Activated T-helper 9 cell treated with anti-CD3 and anti-CD28 coated beads, Interleukin-2, amount 50 U/mL, for 16 hours (primary cell): Measurements from ENCODE around the gene KCNK6.
A peak's percentile ranks its signal among the peaks of the same experiment; 100 is the strongest.

Experiments used
- DNase-seq: peaks from one replicate; pipeline ENCODE4 v3.0.0-alpha.2; 2020; ENCODE audit warnings: low read depth

KCNK6 gene

DNA sequence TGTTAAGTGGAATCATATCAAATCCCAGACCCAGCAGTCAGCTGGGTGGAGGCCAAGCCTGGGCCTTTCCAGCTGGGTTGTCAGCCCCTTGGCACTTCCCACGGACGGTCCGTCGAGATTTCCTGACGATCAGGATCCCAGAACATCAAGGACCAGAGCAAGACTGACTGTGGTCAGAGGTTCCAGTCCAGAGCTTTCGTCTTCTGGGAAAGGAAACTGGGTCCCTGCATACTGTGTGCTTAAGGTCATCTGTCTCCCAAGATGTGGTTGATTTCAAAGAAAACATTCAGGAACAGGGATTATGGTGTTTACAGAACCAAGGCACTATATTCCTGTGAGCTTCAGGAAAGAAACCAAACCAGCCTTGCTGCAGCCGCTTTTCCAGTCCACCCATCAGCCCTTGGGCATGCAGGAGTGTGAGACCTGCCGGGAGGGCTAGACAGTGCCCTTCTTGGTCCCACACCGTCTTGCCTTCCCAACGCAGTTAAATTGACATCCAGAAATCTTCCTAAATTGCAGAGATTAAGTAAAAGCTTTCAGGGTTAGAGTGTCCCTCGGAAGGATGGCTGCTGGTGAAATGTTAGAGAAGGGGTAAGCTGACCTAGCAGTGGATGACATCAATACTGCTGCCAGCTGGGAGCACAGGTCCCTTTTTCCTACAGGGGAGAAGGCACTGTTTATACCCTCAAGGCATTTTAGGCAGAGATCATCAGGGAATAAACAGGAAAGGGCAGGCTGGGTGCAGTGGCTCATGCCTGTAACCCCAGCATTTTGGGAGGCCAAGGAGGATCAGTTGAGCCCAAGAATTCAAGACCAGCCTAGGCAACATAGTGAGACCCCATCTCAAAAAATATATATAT is 20.6 kb upstream of the KCNK6 start:
- no peak for DNase-seq

DNA sequence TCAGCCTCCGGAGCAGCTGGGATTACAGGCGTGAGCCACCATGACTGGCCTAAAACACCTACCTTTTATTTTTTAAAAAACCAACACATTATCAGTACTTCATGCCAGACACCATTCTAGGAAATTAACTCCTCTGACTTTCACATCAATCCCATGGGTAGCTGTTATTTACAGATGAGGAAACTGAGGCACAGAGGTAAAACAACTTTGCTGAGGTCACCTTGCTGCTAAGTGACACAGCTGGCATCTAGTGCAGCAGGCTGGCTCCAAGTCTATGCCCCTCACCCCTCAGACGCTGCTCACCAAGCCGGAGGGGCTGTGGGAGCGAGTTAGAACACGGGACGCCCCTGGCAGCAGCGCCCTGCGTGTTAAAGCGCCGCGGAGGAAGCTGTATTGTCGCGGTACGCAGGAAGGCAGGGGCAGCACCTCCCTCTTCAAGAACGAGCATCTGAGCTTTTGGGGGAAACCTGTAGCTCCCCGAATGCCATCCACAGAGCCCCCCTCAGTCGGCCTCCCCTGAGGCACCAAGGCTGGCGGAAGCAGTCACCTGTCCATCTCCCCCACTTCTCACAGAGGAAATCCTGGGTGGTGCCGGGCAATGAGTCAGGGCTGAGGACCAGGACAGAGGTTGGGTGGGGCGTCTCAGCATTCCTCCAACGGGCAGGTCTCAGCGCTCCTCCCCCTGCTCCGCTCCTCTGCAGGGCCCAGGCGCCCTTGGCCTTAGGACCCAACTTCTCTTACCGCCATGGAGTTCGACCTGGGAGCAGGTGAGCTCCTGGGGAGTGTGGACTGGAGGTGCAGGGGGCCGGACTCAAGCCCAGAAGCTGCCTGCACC is 15.9 kb upstream of the KCNK6 start, which contains the start of gene C19orf33:
Gene C19orf33, plus strand, starts transcription at position 735 of the 835 bp plus-strand sequence. Its CDS starts 11 bp downstream, at position 746.
- DNase-seq = no peak

DNA sequence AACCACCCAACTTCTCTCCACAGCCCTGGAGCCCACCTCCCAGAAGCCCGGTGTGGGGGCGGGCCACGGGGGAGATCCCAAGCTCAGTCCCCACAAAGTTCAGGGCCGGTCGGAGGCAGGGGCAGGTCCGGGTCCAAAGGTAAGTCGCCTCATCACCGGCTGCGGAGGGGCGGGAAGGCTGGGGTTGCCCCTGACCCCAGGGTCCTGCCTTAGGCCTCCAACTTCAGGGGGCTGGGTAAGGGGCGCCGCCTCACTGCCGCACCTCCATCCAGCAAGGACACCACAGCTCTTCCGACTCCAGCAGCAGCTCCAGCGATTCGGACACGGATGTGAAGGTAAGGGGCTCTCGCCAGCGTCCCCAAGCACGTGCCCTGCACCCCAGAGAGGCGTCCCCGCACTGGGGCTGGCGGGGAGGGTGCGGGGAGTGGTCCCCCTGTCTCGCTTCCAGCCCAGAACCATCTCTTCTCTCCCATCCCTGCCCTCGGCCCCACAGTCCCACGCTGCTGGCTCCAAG is 15.2 kb upstream of the KCNK6 start:
- DNase-seq = no peak

DNA sequence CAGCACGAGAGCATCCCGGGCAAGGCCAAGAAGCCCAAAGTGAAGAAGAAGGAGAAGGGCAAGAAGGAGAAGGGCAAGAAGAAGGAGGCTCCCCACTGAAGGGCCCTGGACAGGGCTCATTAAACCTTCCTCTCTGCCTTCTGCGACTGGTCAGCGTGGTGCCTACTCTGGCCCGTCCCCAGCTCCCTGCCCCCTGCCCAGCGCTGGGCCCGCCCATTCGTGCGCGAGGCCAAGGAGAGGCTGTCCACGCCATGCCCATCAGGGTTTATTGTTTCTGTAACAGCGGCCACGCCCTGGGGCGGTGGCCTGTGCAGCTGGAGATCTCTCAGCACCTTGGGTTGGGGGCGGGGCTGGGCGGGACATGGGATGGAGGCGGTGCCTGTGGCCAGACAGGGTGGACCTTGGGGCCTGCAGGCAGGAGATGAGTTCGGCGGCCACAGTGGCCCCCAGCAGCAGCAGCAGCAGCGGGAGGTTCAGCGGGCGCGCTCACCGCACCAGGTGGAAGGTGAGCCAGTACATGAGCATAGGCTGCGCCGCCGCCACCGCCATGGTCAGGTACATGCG is 14.7 kb upstream of the KCNK6 start:
- DNase-seq = no peak

DNA sequence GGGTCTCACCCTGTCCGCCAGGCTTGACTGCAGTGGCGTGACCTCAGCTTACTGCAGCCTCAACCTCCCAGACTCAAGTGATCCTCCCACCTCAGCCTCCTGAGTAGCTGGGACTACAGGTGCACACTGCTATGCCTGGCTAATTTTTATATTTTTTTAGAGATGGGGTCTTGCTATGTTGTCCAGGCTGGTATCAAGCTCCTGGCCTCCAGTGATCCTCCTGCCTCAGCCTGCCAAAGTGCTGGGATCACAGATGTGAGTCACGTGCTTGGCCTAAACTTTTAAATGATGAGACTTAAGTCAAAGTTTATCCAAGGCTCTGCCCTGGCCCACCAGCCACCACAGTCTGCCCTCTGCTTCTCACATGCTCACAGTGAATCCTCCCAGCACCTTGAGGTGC is 13.4 kb upstream of the KCNK6 start:
- no peak for DNase-seq

DNA sequence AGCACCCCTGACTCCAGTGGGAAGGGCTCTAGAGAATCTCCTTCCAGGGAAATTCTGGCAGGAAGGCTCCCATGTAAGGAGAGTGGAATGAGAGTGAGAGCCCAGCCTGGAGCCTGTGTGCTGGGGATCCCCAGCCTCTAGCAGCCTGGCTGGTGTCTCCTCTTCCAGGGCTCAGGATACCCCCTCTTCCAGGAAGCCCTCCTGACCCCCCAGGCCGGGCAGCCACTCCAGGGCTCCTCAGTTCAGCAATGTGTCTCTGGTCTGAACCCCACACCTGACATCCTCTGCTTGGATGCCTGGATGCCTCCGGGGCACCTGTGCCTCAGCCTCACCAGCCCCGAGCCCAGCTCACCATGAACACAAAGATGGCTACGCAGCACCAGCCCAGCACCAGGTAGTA is 12.6 kb upstream of the KCNK6 start:
- no peak for DNase-seq

DNA sequence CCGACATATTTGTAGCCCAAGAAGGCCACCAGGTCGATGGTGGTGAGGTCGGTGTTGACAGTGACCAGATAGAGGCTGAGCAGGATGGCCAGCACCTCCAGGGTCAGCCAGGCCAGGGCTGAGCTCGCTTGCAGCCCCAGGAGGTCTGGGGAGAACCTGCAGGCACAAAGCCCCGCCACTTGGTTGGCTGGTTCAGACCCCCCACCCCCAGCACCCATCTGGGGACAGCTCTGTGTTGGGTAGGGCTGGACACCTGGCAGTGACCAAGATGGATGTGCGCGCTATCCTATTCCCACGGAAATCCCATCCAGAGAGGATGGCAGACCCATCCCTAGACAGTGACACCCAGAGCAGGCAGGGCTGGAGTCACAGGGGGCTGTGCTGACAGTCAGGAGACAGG is 12.0 kb upstream of the KCNK6 start:
- DNase-seq = no peak

DNA sequence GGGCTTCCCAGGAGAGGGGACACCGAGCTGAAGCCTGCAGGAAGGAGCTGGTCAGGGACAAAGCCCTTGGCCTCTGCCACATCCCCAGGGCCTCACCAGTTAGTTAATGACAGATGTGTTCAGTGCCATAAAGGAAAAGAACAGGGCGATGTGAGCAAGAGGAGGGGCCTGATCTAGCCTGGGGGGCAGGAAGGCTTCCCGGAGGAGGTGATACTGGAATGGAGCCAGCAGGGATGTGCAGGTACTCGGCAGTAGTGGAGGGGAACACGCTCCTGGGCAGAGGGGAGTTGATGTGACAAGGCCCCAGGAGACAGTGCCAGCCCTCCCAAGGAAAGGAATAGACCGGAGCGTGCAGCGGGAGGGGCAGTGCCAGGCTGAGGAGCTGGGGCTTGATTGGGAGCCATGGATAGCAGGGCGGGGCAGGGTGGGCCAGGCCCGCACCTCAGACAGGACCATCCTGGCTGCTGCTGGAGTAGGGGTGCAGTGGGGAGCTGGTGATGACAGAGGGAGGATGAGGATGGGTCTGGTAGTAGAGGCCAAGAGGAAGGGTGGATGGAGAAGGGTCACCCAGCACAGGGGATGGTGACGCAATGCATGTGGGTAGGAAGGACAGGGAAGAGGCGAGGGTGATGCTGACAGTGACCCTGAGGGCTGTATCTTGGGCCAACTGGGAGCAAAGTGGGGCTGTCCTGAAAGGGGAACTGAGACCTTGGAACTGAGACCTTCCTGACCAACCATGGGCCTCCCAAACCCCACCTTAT is 11.5 kb upstream of the KCNK6 start:
- no peak for DNase-seq

DNA sequence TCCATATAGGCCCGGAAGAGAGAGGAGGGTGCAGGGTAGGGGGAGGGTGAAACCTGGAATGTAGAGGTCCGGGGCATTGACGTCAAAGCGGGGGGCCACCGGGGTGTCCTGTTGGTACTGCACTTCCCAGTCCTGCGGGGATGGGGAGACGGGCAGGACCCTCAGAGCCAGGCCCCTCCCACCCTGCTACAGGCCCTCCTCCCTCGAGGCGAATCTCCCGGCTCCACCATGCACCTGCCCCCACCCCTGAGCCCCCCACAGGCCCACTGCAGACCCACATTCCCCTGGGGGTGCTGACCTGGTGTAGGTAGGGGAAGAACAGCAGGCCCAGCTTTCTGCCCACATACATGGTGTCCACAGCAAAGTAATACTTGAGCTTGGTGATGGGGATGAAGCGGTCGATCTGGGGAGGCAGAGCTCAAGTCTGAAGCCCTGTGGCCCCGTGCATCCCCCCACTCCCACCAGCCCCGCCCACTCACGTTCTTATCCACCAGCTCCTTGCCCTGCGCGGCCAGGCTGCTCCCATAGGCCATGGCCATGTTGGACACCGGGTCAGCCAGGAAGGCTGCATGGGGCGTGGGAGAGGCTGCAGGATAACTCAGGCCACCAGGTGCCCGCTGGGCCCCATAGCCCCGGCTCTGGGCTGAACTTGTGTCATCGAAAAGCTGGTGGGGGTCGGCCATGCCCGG is 10.6 kb upstream of the KCNK6 start:
- DNase-seq = no peak

DNA sequence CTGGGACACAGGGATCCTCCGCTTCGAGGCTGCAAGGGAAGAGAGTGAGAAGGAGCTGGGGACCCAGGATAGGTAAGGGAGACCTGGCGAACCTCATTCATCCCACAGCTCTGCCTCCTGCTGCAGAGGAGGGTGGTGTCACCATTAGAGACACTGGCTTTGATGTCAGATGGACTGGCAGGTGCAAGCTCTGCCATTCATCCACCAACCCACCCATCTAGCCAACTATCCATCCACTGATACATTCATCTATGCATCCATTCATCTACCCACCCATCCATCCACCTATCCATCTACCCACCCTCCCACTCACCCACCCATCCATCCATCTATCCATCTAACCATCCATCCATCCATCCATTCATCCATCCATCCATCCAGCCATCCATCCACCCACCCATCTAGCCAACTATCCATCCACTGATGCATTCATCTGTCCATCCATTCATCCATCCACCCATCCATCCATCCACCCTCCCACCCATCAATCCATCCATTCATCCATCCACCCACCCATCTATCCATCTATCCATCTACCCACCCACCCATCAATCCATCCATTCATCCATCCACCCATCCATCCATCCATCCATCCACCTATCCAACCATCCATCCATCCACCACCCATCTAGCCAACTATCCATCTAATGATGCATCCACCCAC is 9.9 kb upstream of the KCNK6 start:
- DNase-seq = no peak

DNA sequence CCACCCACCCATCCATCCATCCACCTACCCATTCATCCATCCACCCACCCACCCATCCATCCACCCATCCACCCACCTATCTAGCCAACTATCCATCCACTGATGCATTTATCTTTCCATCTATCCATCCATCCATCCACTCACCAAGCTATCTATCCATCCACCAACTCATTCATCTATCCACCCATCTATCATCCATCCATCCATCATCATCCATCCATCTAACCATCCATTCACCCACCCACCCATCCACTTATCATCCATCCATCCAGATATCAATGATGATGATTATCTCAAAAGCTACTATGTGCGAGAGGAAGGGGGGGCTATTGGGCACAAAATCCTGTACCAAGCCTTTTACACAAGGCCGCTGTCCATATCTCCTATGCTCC is 9.4 kb upstream of the KCNK6 start:
- DNase-seq = no peak

DNA sequence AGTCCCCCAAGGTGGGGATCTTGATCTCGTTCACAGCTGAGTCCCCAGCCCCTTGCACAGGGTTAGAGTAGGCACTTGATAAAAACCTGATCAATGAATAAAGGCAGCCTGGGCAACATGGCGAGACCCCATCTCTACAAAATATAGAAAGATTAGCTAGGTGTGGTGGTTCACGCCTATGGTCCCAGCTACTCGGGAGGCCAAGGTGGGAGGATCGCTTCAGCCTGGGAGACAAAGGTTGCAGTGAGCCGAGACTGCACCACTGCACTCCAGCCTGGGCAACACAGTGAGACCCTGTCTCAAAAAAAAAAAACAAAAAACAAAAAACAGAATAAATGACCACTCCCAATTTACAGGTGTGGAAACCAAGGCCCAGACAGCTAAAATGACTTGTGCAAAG is 8.7 kb upstream of the KCNK6 start:
- DNase-seq = no peak

DNA sequence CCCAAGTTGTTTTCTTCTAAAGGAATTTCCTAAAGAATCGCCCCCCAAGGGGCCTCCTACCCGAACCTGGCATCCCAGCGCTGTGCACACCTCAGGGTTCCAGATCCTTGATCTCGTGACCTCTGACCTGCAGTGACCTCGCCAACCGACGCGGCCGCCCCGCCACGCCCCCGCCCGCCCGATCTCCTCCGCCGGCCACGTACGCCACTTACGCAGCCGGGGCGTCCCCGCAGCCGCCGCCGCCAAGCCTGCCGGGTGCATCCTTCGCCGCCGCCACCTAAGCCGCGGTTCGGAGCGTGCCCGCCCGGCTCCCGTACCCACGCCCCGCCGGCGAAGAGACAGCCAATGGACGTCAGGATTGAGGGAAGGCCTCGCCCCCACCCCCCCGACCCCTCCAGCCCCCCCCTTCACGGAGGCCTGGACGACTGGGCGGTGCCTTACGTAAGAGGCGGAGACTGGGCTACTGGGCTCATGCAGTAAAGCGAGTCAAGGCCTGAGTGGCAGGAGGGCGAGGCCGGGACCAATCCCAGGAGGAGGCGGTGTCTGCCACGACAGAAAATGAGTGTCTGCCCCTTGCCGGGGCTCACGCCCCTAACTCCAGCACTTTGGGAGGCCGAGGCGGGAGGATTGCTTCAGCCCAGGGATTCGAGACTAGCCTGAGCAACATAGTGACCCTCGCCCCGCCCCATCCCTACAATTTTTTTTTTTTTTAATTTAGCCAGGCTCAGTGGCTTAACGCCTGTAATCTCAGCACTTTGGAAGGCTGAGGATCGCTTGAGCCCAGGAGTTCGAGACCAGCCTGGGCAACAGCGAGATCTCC is 3.8 kb upstream of the KCNK6 start, which contains the start of gene YIF1B:
Gene YIF1B, minus strand, starts transcription at position 291 of the 820 bp plus-strand sequence. Its CDS starts 30 bp downstream, at position 261.
- DNase-seq = peak; percentile 95

DNA sequence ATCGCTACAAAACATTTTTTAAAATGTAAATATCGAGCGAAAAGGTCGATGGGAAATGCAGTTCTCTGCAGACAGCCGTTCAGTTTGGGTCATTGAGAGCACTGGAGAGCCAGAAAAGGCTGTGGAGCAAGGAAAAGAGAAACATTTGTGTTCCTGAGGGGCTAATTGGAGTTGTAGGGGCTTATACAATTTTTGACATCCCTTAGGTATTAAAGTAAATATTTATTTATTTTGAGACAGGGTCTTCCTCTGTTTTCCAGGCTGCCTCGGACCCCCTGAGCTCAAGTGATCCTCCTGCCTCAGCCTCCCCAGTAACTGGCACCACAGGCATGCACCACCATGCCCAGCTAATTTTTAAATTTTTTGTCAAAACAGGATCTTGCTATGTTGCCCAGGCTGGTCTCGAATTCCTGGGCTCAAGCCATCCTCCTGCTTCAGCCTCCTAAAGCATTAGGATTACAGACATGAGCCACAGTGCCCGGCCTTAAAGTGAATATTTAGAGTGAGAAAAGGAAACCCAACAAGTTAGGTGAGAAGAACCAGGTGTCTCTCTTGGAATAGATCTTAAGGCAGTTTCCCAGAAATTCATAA is 3.1 kb upstream of the KCNK6 start:
- no peak for DNase-seq

DNA sequence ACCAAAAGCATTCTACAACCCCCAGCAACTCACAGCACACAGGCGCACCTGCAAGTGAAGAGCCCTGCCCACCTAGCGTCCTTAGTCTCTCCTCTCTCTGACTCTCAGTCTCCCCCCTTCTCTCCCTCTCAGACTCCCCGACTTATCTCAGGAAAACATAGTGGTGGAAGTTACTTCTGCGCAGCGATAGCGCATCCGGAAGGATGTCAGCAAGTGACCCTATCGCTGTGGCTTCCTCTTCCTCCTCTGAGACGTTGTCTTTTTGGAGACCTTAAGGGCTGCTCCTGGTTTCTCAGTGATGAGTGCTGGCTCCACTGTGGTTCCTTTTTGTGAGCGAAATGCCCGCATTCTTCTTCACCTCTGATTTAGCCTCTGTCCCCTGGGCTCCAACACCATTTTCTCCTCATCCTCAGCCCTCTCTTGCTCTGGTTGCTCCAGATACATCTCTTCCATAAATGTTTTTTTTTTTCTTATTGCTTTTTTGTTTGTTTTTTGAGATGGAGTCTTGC is 2.5 kb upstream of the KCNK6 start:
- no peak for DNase-seq

DNA sequence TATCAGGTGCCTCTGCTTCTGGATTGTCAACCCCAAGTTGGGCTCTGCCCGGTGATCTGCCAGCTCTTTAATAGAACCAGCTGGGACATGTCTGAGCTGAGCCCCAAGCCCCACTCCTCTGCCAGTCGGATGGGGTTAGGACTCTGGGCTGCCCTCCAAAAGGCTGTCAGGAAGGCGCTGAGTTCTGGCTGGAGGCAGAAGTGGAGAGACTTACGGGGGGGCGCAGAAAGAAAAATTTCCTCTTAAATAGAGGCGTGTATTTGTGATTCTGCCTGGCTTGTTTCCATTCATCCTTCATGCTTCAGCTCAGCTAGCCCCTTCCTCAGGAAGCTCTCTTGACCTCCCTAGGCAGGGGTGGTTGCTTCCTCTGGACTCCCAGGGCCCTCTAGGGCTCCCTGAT is 985 bp upstream of the KCNK6 start:
- no peak for DNase-seq

DNA sequence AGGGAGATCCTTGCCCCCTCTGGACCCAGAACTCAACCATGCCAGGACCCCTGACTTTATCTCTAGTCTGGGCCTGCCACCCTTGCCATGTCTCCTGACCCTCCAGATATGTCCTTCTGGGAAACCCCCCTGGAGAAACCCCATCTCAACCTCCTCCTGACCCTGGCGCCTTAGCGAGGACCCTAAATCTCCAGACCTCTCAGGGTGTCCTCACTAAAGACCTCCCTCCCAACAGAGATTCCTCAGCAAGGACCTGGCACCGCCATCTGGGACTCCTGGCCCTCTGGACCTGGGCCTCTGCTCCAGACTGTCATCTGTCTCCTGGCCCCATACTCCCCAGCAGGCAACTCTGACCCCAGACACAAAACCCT is 1.3 kb downstream of the KCNK6 start:
- DNase-seq = no peak

DNA sequence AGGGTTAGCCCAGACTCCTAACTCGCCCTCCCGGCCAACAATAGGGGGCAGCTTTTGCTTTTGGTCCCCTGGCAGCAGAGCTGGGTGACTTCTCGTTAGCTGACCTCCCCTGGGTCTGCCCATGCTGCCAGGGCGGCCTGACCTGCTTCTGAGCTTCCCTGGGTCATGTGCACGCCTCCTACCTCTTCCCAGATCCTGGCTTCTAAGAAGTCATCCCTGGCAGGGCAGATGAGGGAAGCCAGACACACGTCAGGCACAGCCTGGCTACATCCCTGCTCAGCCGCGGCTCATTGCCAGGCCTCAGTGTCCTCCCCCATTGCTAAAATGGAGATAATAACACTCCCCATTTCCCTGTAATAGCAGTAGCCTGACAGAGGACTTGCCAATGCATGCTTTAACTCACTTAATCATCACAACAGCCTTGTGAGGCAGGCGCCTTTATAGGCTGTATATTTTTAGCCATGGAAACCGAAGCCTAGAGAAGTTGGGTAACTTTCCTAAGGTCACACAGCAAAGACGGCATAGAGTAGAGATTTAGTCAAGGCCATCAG is 2.1 kb downstream of the KCNK6 start:
- DNase-seq = no peak

DNA sequence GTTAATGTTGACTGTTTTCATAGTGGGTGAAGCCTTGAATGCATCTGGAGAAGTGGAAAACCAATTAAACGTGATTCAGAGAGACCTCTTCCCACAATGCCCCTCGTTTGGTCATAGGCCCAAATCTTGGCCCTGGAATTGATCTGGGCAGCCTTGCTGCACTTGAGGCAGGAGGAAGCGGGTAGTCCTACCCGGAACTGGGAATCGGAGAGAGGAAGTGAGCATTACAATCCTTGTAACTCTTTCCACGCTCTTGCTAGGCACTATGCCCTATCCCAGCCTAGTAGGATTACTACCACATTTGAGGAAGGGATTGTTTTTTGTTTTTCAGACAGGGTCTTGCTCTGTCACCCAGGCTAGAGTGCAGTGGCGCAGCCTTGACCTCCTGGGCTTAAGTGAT is 3.6 kb downstream of the KCNK6 start:
- no peak for DNase-seq
